Stimulated activated CD4-positive, alpha-beta T cell treated with anti-CD3 and anti-CD28 coated beads, Interleukin-2, amount 100 ng/mL, for 48 hours (primary cell): ENCODE results near the gene CYS1.

ENCODE experiments used
- DNase-seq, 2 donors: peaks; one replicate each; pipeline ENCODE4 v3.0.0-alpha.2; 2020

CYS1 gene

GRCh38 chr2:10071176-10071575 lies 9.0 kb downstream of the CYS1 start:
- DNase-seq, result no peak

- no peak for DNase-seq
Observed at GRCh38 chr2:10067881-10068280, 12.3 kb downstream of the CYS1 start.

- no peak for DNase-seq
Observed at GRCh38 chr2:10067330-10067729, 12.9 kb downstream of the CYS1 start.

GRCh38 chr2:10065773-10066055 lies 14.5 kb downstream of the CYS1 start:
- no peak for DNase-seq

- DNase-seq, result no peak
Observed at GRCh38 chr2:10064932-10065772, 15.1 kb downstream of the CYS1 start.

GRCh38 chr2:10063566-10063965 lies 16.6 kb downstream of the CYS1 start:
- no peak for DNase-seq

- no peak for DNase-seq
Observed at GRCh38 chr2:10062931-10063365, 17.3 kb downstream of the CYS1 start.

GRCh38 chr2:10061221-10061925 lies 18.8 kb downstream of the CYS1 start:
- DNase-seq, result no peak

GRCh38 chr2:10059552-10060335 lies 20.5 kb downstream of the CYS1 start:
- DNase-seq, result no peak

GRCh38 chr2:10059016-10059351 lies 21.2 kb downstream of the CYS1 start:
- DNase-seq, result no peak

- DNase-seq, result no peak
Observed at GRCh38 chr2:10058251-10059015, 21.8 kb downstream of the CYS1 start.

- no peak for DNase-seq
Observed at GRCh38 chr2:10057231-10058107, 22.7 kb downstream of the CYS1 start.

- no peak for DNase-seq
Observed at GRCh38 chr2:10056439-10056838, 23.8 kb downstream of the CYS1 start.

- DNase-seq, result no peak
Observed at GRCh38 chr2:10054976-10055375, 25.2 kb downstream of the CYS1 start.

GRCh38 chr2:10054424-10054823 lies 25.8 kb downstream of the CYS1 start:
- no peak for DNase-seq

GRCh38 chr2:10053351-10053750 lies 26.9 kb downstream of the CYS1 start:
- DNase-seq, result no peak

- DNase-seq, result no peak
Observed at GRCh38 chr2:10052216-10052615, 28.0 kb downstream of the CYS1 start.

- DNase-seq, result no peak
Observed at GRCh38 chr2:10048501-10049171, 31.6 kb downstream of the CYS1 start.

- no peak for DNase-seq
Observed at GRCh38 chr2:10047616-10048500, 32.4 kb downstream of the CYS1 start.

- DNase-seq, result no peak
Observed at GRCh38 chr2:10046931-10047330, 33.3 kb downstream of the CYS1 start.
